H1 (cell line): ENCODE results near the gene ME3. TPM values are rescaled to one million over a fixed set of nuclear protein-coding genes. Genes with fewer than 3 reads are reported as not detected.

Experiments
- CTCF ChIA-PET: fragments of 300-600 bp; sonication (Branson Sonifier 250); formaldehyde crosslinking; loops from one replicate; lab custom pipeline; 2021; ENCODE audit not compliant: partially characterized antibody; lab: Charles Lee
- POLR2A ChIA-PET: fragments of 300-600 bp; sonication (Branson Sonifier 250); formaldehyde crosslinking; loops from one replicate; lab custom pipeline; 2021; ENCODE audit warnings: inconsistent platforms; ENCODE audit not compliant: partially characterized antibody; lab: Charles Lee
- DNase-seq, 2 experiments: peaks; one replicate each; pipeline versions ENCODE4 v3.0.0 to v3.0.0-alpha.2; 2010 to 2022; ENCODE audit warnings: low spot score in 2 of 2, low read depth in 1 of 2, mixed read lengths in 1 of 2
- FAIRE-seq: peaks from 2 replicates; lab custom pipeline; 2011; peaks lifted over from hg19 to GRCh38; lab: Jason Lieb, UNC
- H2AFZ ChIP-seq: 2 replicates; pipeline ENCODE4 v1.8.1; 2012; ENCODE audit warnings: low read length, inconsistent platforms
- H2AK5ac ChIP-seq: 2 replicates; pipeline ENCODE4 v1.6.1; 2013; ENCODE audit warnings: low read depth, low read length
- H2BK120ac ChIP-seq: replicated peaks from 2 replicates; pipeline ENCODE3; 2013; ENCODE audit warnings: low read depth, low read length, inconsistent platforms
- H2BK12ac ChIP-seq: 2 replicates; pipeline ENCODE4 v1.6.1; 2013; ENCODE audit warnings: low read depth, low read length
- H2BK15ac ChIP-seq: 2 replicates; pipeline ENCODE4 v1.6.1; 2013; ENCODE audit warnings: low read length
- H2BK20ac ChIP-seq: 2 replicates; pipeline ENCODE4 v1.6.1; 2013; ENCODE audit warnings: low read length
- H2BK5ac ChIP-seq: 2 replicates; pipeline ENCODE4 v1.6.1; 2013; ENCODE audit warnings: low read depth, low read length
- H3K14ac ChIP-seq: 2 replicates; pipeline ENCODE4 v1.6.1; 2013; ENCODE audit warnings: inconsistent platforms; ENCODE audit not compliant: insufficient read length
- H3K18ac ChIP-seq: 2 replicates; pipeline ENCODE4 v1.6.1; 2013; ENCODE audit warnings: low read length; ENCODE audit errors: extremely low read depth
- H3K23ac ChIP-seq: 2 replicates; pipeline ENCODE4 v1.6.1; 2013; ENCODE audit warnings: inconsistent platforms; ENCODE audit not compliant: insufficient read length
- H3K23me2 ChIP-seq: 2 replicates; pipeline ENCODE4 v1.6.1; 2013; ENCODE audit warnings: low read depth, low read length
- H3K27ac ChIP-seq: 2 replicates; pipeline ENCODE4 v1.6.1; 2011; ENCODE audit warnings: low read depth, low read length, inconsistent platforms
- H3K27me3 ChIP-seq, 4 experiments: replicated peaks in 1 of 4; 1 replicate in 1 of 4; 2 replicates in 3 of 4; pipeline versions ENCODE4 v1.6.1 to v1.8.1; 2011 to 2013; ENCODE audit warnings: low read length in 3 of 4, mild to moderate bottlenecking in 3 of 4, inconsistent platforms in 2 of 4, mixed read lengths in 2 of 4, moderate library complexity in 1 of 4; ENCODE audit not compliant: control insufficient read depth in 3 of 4, insufficient read depth in 3 of 4; ENCODE audit errors: extremely low read depth in 1 of 4
- H3K36me3 ChIP-seq, 4 experiments: 2 replicates each; pipeline versions ENCODE4 v1.6.1 to v1.8.1; 2011 to 2013; ENCODE audit warnings: mild to moderate bottlenecking in 4 of 4, low read length in 3 of 4, moderate library complexity in 2 of 4, control low read depth in 1 of 4, inconsistent platforms in 1 of 4; ENCODE audit not compliant: insufficient read depth in 4 of 4, control insufficient read depth in 2 of 4
- H3K4ac ChIP-seq: replicated peaks from 2 replicates; pipeline ENCODE3; 2013; ENCODE audit warnings: low read length, low read depth, mixed read lengths, inconsistent platforms; ENCODE audit not compliant: insufficient read length
- H3K4me1 ChIP-seq, 4 experiments: replicated peaks in 1 of 4; 1 replicate in 1 of 4; 2 replicates in 3 of 4; pipeline versions ENCODE4 v1.6.1 to v1.8.1; 2011 to 2013; ENCODE audit warnings: low read length in 3 of 4, inconsistent platforms in 2 of 4, mixed read lengths in 1 of 4; ENCODE audit not compliant: insufficient read depth in 4 of 4, control insufficient read depth in 3 of 4
- H3K4me2 ChIP-seq, 2 experiments: 2 replicates each; pipeline versions ENCODE4 v1.6.1 to v1.8.1; 2011 to 2013; ENCODE audit warnings: low read depth in 2 of 2, low read length in 2 of 2, control low read depth in 1 of 2, inconsistent platforms in 1 of 2, mild to moderate bottlenecking in 1 of 2; ENCODE audit not compliant: insufficient read depth in 1 of 2
- H3K4me3 ChIP-seq, 4 experiments: fragments of 200-600, 300-600 bp in 1 of 4; sonication (generic), shearing (Covaris generic), sonication (Bioruptor Twin) in 1 of 4; 2 replicates each; pipeline versions ENCODE4 v1.5.1 to v1.8.1; 2011 to 2016; ENCODE audit warnings: low read length in 4 of 4, low read depth in 3 of 4, control low read depth in 2 of 4, inconsistent platforms in 2 of 4, mild to moderate bottlenecking in 2 of 4, mixed read lengths in 1 of 4, moderate library complexity in 1 of 4; ENCODE audit not compliant: insufficient read depth in 2 of 4; ENCODE audit errors: extremely low read depth in 1 of 4
- H3K56ac ChIP-seq: replicated peaks from 2 replicates; pipeline ENCODE3; 2013; ENCODE audit warnings: low read depth, mild to moderate bottlenecking, mixed read lengths, low read length, inconsistent platforms; ENCODE audit not compliant: insufficient read length
- H3K79me1 ChIP-seq: 2 replicates; pipeline ENCODE4 v1.6.1; 2013; ENCODE audit warnings: low read depth, low read length, control low read depth
- H3K79me2 ChIP-seq, 2 experiments: 2 replicates each; pipeline versions ENCODE4 v1.6.1 to v1.8.1; 2012 to 2013; ENCODE audit warnings: low read length in 2 of 2, mild to moderate bottlenecking in 2 of 2, inconsistent platforms in 1 of 2; ENCODE audit not compliant: insufficient read depth in 2 of 2, control insufficient read depth in 1 of 2
- H3K9ac ChIP-seq, 4 experiments: replicated peaks in 1 of 4; 1 replicate in 1 of 4; 2 replicates in 3 of 4; pipeline versions ENCODE4 v1.6.1 to v1.8.1; 2011 to 2013; ENCODE audit warnings: low read depth in 3 of 4, low read length in 3 of 4, control low read depth in 2 of 4, mild to moderate bottlenecking in 2 of 4, moderate library complexity in 2 of 4, inconsistent platforms in 1 of 4; ENCODE audit errors: extremely low read depth in 1 of 4
- H3K9me3 ChIP-seq, 2 experiments: 2 replicates each; pipeline versions ENCODE4 v1.6.1 to v1.8.1; 2012 to 2013; ENCODE audit warnings: mild to moderate bottlenecking in 2 of 2, moderate library complexity in 2 of 2, control low read depth in 1 of 2, inconsistent platforms in 1 of 2, low read depth in 1 of 2, low read length in 1 of 2, mixed read lengths in 1 of 2; ENCODE audit not compliant: insufficient read depth in 2 of 2
- H4K20me1 ChIP-seq, 2 experiments: replicated peaks in 1 of 2; 2 replicates each; pipeline versions ENCODE3 to v1.8.1; 2011 to 2013; ENCODE audit warnings: inconsistent platforms in 2 of 2, low read length in 2 of 2, mild to moderate bottlenecking in 1 of 2; ENCODE audit not compliant: insufficient read depth in 2 of 2, control insufficient read depth in 1 of 2
- H4K5ac ChIP-seq: 2 replicates; pipeline ENCODE4 v1.6.1; 2013; ENCODE audit warnings: low read length, low read depth, mixed read lengths, inconsistent platforms; ENCODE audit not compliant: insufficient read length
- H4K8ac ChIP-seq: 2 replicates; pipeline ENCODE4 v1.8.0; 2013; ENCODE audit warnings: mild to moderate bottlenecking, moderate library complexity, low read length, inconsistent platforms; ENCODE audit not compliant: insufficient read depth; ENCODE audit errors: extremely low read depth
- H4K91ac ChIP-seq: replicated peaks from 2 replicates; pipeline ENCODE3; 2013; ENCODE audit warnings: low read length, mixed read lengths, inconsistent platforms; ENCODE audit not compliant: insufficient read length
- BRCA1 ChIP-seq: IDR thresholded peaks from 2 replicates; pipeline ENCODE4 v1.6.1; 2012; ENCODE audit warnings: low read depth, low read length, improper control_type of control experiment
- CHD2 ChIP-seq: IDR thresholded peaks from 2 replicates; pipeline ENCODE4 v1.6.1; 2012; ENCODE audit warnings: low read length, improper control_type of control experiment
- EZH2 ChIP-seq: fragments of 200-600 bp; sonication (generic); IDR thresholded peaks from 2 replicates; pipeline ENCODE4 v1.7.1; 2012; ENCODE audit warnings: low read depth, mild to moderate bottlenecking, moderate library complexity, low read length, inconsistent platforms; ENCODE audit not compliant: severe bottlenecking
- GTF2F1 ChIP-seq: IDR thresholded peaks from 2 replicates; pipeline ENCODE4 v1.6.1; 2012; ENCODE audit warnings: low read depth, low read length, improper control_type of control experiment, borderline replicate concordance
- HDAC2 ChIP-seq, 2 experiments: fragments of 300-600 bp in 1 of 2; sonication (generic) in 1 of 2; IDR thresholded peaks; 2 replicates each; pipeline ENCODE4 v1.6.1; 2011 to 2012; ENCODE audit warnings: low read depth in 2 of 2, low read length in 2 of 2, mild to moderate bottlenecking in 2 of 2, moderate library complexity in 2 of 2, borderline replicate concordance in 1 of 2, inconsistent platforms in 1 of 2
- POLR2A ChIP-seq, 2 experiments: IDR thresholded peaks; 1 replicate in 1 of 2; 2 replicates in 1 of 2; pipeline ENCODE4 v1.6.1; 2011; ENCODE audit warnings: low read depth in 2 of 2, low read length in 2 of 2, mild to moderate bottlenecking in 2 of 2; ENCODE audit errors: control extremely low read depth in 1 of 2
- POLR2AphosphoS5 ChIP-seq: IDR thresholded peaks from 2 replicates; pipeline ENCODE4 v1.6.1; 2011; ENCODE audit warnings: low read depth, low read length
- RXRA ChIP-seq: IDR thresholded peaks from 2 replicates; pipeline ENCODE4 v1.6.1; 2011; ENCODE audit warnings: low read depth, mild to moderate bottlenecking, low read length, moderate library complexity; ENCODE audit not compliant: insufficient read depth
- TCF12 ChIP-seq: IDR thresholded peaks from 2 replicates; pipeline ENCODE4 v1.6.1; 2011; ENCODE audit warnings: low read depth, mild to moderate bottlenecking, low read length
- TEAD4 ChIP-seq: IDR thresholded peaks from 2 replicates; pipeline ENCODE4 v1.6.1; 2012; ENCODE audit warnings: low read depth, low read length, inconsistent platforms, mixed read lengths
- ZNF274 ChIP-seq: IDR thresholded peaks from 2 replicates; pipeline ENCODE4 v1.7.0; 2012; ENCODE audit warnings: low read length, borderline replicate concordance; ENCODE audit errors: extremely low read depth
- WGBS, 2 experiments: shearing (Covaris generic) in 1 of 2; methylation state at CpG; one replicate each; pipeline versions ENCODE4 v1.1.6 to v1.1.7; 2013 to 2015; ENCODE audit warnings: low lambda C conversion rate in 2 of 2, mixed read lengths in 2 of 2, inconsistent platforms in 1 of 2, low coverage in 1 of 2, missing lambda C conversion rate in 1 of 2; ENCODE audit not compliant: insufficient replicate concordance in 2 of 2, insufficient coverage in 1 of 2, insufficient read length in 1 of 2; ENCODE audit errors: extremely low coverage in 1 of 2, missing lambda C conversion rate in 1 of 2; 5-methylcytosine and 5-hydroxymethylcytosine counted together
- polyA plus RNA-seq, 7 experiments: library from polyadenylated mRNA; depleted of rRNA in 3 of 7; stranded (reverse) in 5 of 7; unstranded in 2 of 7; fragments of >200 nt in 5 of 7; fragments of 200-250 nt in 2 of 7; gene quantifications; 1 replicate in 5 of 7; 2 replicates in 1 of 7; 4 replicates in 1 of 7; pipeline versions ENCODE4 v1.2.1 to v1.2.3, GENCODE V29; 2011 to 2013; ENCODE audit warnings: missing spikeins in 2 of 7, mixed read lengths in 2 of 7
- total RNA-seq: library from RNA; stranded (reverse); fragmentation: NEBNext Ultra II Directional; extraction: Animal tissue kit (Norgen Biotek cat#: 25700); gene quantifications from 2 replicates; pipeline ENCODE4 v1.2.1, GENCODE V29; 2021
- TF ChIP-seq, protein P1 (sequence below): IDR thresholded peaks from 2 replicates; pipeline ENCODE4 v1.6.1; 2011; ENCODE audit warnings: low read depth, mild to moderate bottlenecking, low read length; ENCODE audit not compliant: insufficient read depth

ME3 gene
- total and polyA plus RNA-seq, 2 of the 8 experiments (the other 6 are each of a cell fraction or from before 2014, with no cell fraction given), result 1.5 to 2.8 TPM

GRCh38 chr11:86558841-86559240, 113.6 kb downstream of the ME3 start:
- Histone ChIP-seq H2BK12ac (no peak overlapping the region), H4K8ac (no peak overlapping the region), H3K14ac (no peak overlapping the region), H2BK120ac (no peak overlapping the region), H3K9me3 (no peaks in the 10 kb centered on the region; a peak in 1 of 4 replicates), H2BK5ac (no peak overlapping the region), H4K91ac (no peak overlapping the region), H3K4me2 (no peak overlapping the region), H3K23me2 (no peaks in the 10 kb centered on the region)
- POLR2A ChIA-PET, result interaction anchor here (1.0 kb wide), 1 partner anchor 11 kb away, joined by 3 read pairs; no protein-coding TSS in a partner anchor
- DNase-seq, result no peak
- TF ChIP-seq CHD2, result no peak
- TF ChIP-seq GTF2F1, result no peak
- no peak for TF ChIP-seq TEAD4
- TF ChIP-seq HDAC2 (IDR thresholded peaks at IDR 0.05; ENCODE audit: borderline replicate concordance in 1 of 2, low read depth in 2 of 2, low read length in 2 of 2), result no peak
- TF ChIP-seq BRCA1, result no peak
- no peak for TF ChIP-seq POLR2A (IDR thresholded peaks at IDR 0.05; ENCODE audit: control extremely low read depth in 1 of 2, low read depth in 2 of 2, low read length in 2 of 2)
- TF ChIP-seq, protein P1, sequence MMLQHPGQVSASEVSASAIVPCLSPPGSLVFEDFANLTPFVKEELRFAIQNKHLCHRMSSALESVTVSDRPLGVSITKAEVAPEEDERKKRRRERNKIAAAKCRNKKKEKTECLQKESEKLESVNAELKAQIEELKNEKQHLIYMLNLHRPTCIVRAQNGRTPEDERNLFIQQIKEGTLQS, result no peak
- no peak for TF ChIP-seq POLR2AphosphoS5
- no peak for TF ChIP-seq RXRA
- no peak for TF ChIP-seq TCF12
- TF ChIP-seq EZH2, result no peak
- no peak for TF ChIP-seq ZNF274
- TF ChIP-seq, all 59 proteins: peak for 0
- Histone ChIP-seq H3K56ac (no peak overlapping the region), H3K23ac (no peak overlapping the region), H3K18ac (no peak overlapping the region), H4K5ac (no peak overlapping the region), H3K4me1 (no peaks in the 10 kb centered on the region), H3K4ac (no peak overlapping the region), H2BK15ac (no peak overlapping the region), H3K79me1 (no peaks in the 10 kb centered on the region), H2AK5ac (no peak overlapping the region), H3K36me3 (no peaks in the 10 kb centered on the region), H3K27ac (no peak overlapping the region), H2AFZ (no peak overlapping the region), H3K9ac (no peak overlapping the region), H3K27me3 (no peaks in the 10 kb centered on the region), H3K79me2 (no peaks in the 10 kb centered on the region), H3K4me3 (no peak overlapping the region), H2BK20ac (no peak overlapping the region), H4K20me1 (no peaks in the 10 kb centered on the region)
- WGBS, 2 experiments, result 94% methylated on average over 2 of the region's 2 CpGs; no CpG with 5 or more reads in 1 of the 2 experiments
- CTCF ChIA-PET, result interaction anchor here (1.5 to 4.3 kb wide), 3 partner anchors 11 to 49 kb away, joined by 4 to 15 read pairs (median 14); no protein-coding TSS in a partner anchor
- no peak for FAIRE-seq
